Chondrocyte (in vitro differentiated cells): ENCODE measurements around the gene MIPEP. TPM values are rescaled to one million over a fixed set of nuclear protein-coding genes. Genes with fewer than 3 reads are reported as not detected.
A peak's percentile ranks its signal among the peaks of the same experiment; 100 is the strongest.
"Not testable (repeated sequence)": the region's sequence is repeated elsewhere in the genome, so short reads cannot be mapped to it uniquely, and the experiment has no call there.

Experiments used
- DNase-seq: peaks from one replicate; pipeline ENCODE4 v3.0.0; 2021; ENCODE audit warnings: mixed read lengths, low spot score
- H3K27ac Mint-ChIP-seq: one replicate; pipeline ENCODE4 v1.8.0; 2021; ENCODE audit warnings: mild to moderate bottlenecking, moderate library complexity, mixed read lengths; ENCODE audit not compliant: unreplicated experiment
- H3K27me3 Mint-ChIP-seq: 2 replicates; pipeline ENCODE4 v1.8.0; 2021; ENCODE audit warnings: low read depth, mixed read lengths
- H3K36me3 Mint-ChIP-seq: 2 replicates; pipeline ENCODE4 v1.8.0; 2021; ENCODE audit warnings: low read depth, mixed read lengths
- H3K4me1 Mint-ChIP-seq: 2 replicates; pipeline ENCODE4 v1.8.0; 2021; ENCODE audit warnings: low read depth, mild to moderate bottlenecking, mixed read lengths
- H3K4me3 Mint-ChIP-seq: one replicate; pipeline ENCODE4 v1.8.0; 2021; ENCODE audit warnings: mild to moderate bottlenecking, moderate library complexity, mixed read lengths; ENCODE audit not compliant: unreplicated experiment
- H3K9me3 Mint-ChIP-seq: 2 replicates; pipeline ENCODE4 v1.8.0; 2021; ENCODE audit warnings: low read depth, mixed read lengths
- total RNA-seq: library from RNA; stranded (reverse); gene quantifications from 3 replicates; pipeline ENCODE4 v1.2.1, GENCODE V29; 2021
- TF ChIP-seq, protein P1 (sequence below): fragments of 200-600 bp; sonication (generic); IDR thresholded peaks from 2 replicates; pipeline ENCODE4 v1.5.0; 2021; ENCODE audit warnings: antibody characterized with exemption, mild to moderate bottlenecking, moderate library complexity

MIPEP gene
- total RNA-seq, 1 donor from 2014 or later, result 14.4 TPM

DNA sequence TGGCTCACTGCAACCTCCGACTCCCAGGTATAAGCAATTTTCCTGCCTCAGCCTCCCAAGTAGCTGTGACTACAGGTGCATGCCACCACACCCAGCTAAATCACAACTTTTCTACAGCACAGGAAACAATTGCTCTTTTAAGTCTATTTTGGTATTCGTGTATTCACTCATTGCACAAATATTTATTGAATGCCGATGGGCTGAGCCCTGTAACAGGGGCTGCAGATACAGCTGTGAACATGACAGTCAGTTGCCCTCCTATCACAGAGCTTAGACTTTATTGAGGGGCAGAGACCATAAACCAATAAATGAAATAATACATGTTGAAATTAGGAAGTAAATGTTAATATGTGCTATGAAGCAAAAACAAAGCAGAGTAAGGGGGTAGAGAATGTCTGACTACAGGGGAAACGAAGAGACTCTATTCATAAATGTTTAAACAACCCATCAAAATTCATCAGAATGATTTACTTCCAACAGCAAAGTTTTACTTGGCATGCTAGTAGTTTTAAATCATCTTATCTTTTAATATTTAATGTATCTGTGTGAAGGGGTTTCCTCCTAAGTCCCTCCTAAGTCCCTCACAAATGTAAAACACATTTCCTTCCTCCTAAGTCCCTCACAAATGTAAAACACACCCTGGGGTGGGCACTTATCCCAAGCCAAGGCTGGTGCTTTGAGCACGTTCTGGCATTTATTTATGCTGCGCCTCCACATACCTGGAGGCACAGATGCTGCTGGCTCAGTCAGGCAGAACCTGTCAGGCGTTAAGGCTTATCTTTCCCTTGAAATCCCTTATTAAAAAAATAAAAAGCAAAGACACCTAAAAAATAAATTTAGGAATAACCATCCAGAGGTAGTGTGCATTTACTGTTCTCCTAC, 140.8 kb downstream of the MIPEP start:
- Mint-ChIP-seq H3K4me3 (no peak overlapping the region), H3K36me3 (peaks cover 1% of the 10 kb centered on the region), H3K27ac (no peak overlapping the region), H3K4me1 (peaks cover 29% of the 10 kb centered on the region), H3K27me3 (no peaks in the 10 kb centered on the region), H3K9me3 (no peaks in the 10 kb centered on the region)
- TF ChIP-seq, protein P1, sequence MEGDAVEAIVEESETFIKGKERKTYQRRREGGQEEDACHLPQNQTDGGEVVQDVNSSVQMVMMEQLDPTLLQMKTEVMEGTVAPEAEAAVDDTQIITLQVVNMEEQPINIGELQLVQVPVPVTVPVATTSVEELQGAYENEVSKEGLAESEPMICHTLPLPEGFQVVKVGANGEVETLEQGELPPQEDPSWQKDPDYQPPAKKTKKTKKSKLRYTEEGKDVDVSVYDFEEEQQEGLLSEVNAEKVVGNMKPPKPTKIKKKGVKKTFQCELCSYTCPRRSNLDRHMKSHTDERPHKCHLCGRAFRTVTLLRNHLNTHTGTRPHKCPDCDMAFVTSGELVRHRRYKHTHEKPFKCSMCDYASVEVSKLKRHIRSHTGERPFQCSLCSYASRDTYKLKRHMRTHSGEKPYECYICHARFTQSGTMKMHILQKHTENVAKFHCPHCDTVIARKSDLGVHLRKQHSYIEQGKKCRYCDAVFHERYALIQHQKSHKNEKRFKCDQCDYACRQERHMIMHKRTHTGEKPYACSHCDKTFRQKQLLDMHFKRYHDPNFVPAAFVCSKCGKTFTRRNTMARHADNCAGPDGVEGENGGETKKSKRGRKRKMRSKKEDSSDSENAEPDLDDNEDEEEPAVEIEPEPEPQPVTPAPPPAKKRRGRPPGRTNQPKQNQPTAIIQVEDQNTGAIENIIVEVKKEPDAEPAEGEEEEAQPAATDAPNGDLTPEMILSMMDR, result no peak
- no peak for DNase-seq

DNA sequence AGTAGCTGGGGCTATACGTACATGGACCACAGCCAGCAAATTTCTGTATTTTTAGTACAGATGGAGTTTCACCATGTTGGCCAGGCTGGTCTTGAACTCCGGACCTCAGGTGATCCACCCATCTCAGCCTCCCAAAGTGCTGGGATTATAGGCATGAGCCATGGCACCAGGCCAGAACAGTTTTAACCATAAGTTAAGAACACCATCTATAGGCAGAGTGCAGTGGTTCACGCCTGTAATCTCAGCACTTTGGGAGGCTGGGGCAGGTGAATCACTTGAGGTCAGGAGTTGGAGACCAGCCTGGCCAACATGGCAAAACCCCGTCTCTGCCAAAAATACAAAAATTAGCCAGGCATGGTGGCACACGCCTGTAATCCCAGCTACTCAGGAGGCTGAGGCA, 143.1 kb downstream of the MIPEP start:
- not testable (repeated sequence) for H3K36me3 Mint-ChIP-seq, H3K9me3 Mint-ChIP-seq, H3K27me3 Mint-ChIP-seq, DNase-seq, H3K27ac Mint-ChIP-seq, H3K4me3 Mint-ChIP-seq, H3K4me1 Mint-ChIP-seq

DNA sequence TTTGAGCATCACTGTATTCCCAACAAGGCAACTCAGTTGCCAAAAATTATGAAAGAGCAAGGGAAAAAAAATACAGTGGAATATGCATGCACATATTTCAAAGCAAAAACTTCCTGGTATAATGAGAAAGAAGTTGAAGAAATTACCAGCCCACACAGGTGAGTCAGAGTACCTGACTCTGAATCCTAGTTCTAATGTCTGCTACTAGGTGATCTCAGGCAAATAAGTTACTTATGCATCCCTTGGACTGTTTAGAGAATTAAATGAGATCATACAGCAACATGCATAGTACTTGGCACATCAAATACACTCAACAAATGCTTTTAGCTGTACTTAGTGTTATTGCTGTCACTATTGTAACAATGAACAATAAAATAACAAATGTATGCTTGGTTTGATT, 144.9 kb downstream of the MIPEP start:
- no peaks in the 10 kb centered on the region for H3K9me3 Mint-ChIP-seq
- peaks cover 10% of the 10 kb centered on the region for H3K4me1 Mint-ChIP-seq
- H3K27me3 Mint-ChIP-seq, result no peaks in the 10 kb centered on the region
- no peak overlapping the region for H3K4me3 Mint-ChIP-seq
- DNase-seq, result no peak
- H3K27ac Mint-ChIP-seq, result no peak overlapping the region
- TF ChIP-seq, protein P1, result no peak
- H3K36me3 Mint-ChIP-seq, result no peaks in the 10 kb centered on the region

DNA sequence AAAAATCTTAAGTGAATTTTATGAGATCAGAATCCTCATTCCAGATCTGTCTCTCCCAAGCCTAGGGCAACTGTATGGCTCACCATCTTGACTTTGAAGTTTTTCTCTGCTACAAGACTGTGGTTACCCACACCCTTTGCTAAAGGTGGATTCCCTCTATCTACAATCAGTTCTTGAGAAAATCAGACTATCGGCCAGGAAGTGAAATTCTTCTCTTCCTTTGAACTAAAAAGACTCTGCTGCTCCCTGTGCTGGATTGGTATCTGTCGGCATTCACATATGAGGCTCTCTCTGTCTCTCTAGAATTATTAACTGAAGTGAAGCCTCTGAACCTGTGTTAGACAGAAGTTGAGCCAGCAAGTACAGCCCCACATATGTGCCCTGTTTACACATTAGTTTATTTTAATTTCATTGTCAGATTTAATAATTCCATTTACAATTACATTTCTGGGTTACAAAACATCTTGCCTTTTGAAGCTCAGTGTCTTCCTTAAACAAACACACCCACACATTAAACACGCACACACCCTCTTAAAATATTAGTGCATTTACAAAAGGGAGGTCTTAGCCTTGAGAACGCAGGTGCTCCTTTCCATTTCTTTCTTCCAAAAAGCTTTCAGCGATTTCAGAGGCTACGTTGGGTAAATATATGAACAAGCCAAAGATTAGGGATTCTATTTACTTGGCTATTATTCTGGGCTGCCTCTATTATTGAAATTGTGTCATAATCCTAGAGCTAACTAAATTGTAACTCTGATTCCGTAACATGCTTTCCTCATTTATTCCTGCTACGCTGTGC, 145.7 kb downstream of the MIPEP start:
- H3K36me3 Mint-ChIP-seq, result no peaks in the 10 kb centered on the region
- no peaks in the 10 kb centered on the region for H3K9me3 Mint-ChIP-seq
- H3K27ac Mint-ChIP-seq, result no peak overlapping the region
- DNase-seq, result no peak
- peaks cover 10% of the 10 kb centered on the region for H3K4me1 Mint-ChIP-seq
- TF ChIP-seq, protein P1, result no peak
- no peak overlapping the region for H3K4me3 Mint-ChIP-seq
- no peaks in the 10 kb centered on the region for H3K27me3 Mint-ChIP-seq

- TF ChIP-seq, protein P1, result peak; percentile 71
- DNase-seq, result no peak
- Mint-ChIP-seq H3K9me3 (no peaks in the 10 kb centered on the region), H3K4me1 (peaks cover 10% of the 10 kb centered on the region), H3K27ac (no peak overlapping the region), H3K4me3 (no peak overlapping the region), H3K36me3 (no peaks in the 10 kb centered on the region), H3K27me3 (no peaks in the 10 kb centered on the region)
Observed at GRCh38 chr13:23741879-23742510, 147.2 kb downstream of the MIPEP start.
